Measurements from ENCODE around the gene CAP2.

Gene CAP2

GRCh38 chr6:17442196-17442595, 48.8 kb downstream of the CAP2 start:
- Histone ChIP-seq H3K18ac (ENCODE audit: low read length) (no peak overlapping the region), H3K79me1 (ENCODE audit: low read length) (no peaks in the 10 kb centered on the region), H3K4me3 (ENCODE audit: low read depth, low read length) (no peak overlapping the region), H2BK120ac (ENCODE audit: insufficient read depth, low read length, poor library complexity) (no peak overlapping the region), H3K79me2 (ENCODE audit: control insufficient read depth, insufficient read depth, low read length, poor library complexity) (no peaks in the 10 kb centered on the region), H3K27me3 (ENCODE audit: insufficient read depth, low read length) (no peaks in the 10 kb centered on the region), H4K8ac (ENCODE audit: low read depth, low read length) (no peak overlapping the region), H4K12ac (ENCODE audit: low read depth, low read length) (no peak overlapping the region), H3K9ac (ENCODE audit: low read length) (no peak overlapping the region), H3K23ac (ENCODE audit: low read length) (no peak overlapping the region), H3K27ac (ENCODE audit: low read depth, low read length) (no peak overlapping the region), H2BK5ac (ENCODE audit: low read depth, low read length, poor library complexity) (no peak overlapping the region), H3K4me1 (ENCODE audit: control insufficient read depth in 1 of 2, insufficient read depth in 2 of 2, low read length in 2 of 2) (no peaks in the 10 kb centered on the region), H4K91ac (ENCODE audit: low read depth, low read length) (no peak overlapping the region), H2AK5ac (ENCODE audit: low read length) (no peak overlapping the region), H3K9me3 (ENCODE audit: insufficient read depth, low read depth, low read length) (no peaks in the 10 kb centered on the region), H3K4ac (ENCODE audit: low read depth, low read length) (no peak overlapping the region), H2AFZ (ENCODE audit: insufficient read depth, low read length, poor library complexity) (no peak overlapping the region), H3K36me3 (ENCODE audit: control insufficient read depth in 1 of 2, insufficient read depth in 2 of 2, low read length in 2 of 2) (peaks cover 6 to 7% of the 10 kb centered on the region in 2 experiments), H3K4me2 (ENCODE audit: low read length) (no peak overlapping the region), H2BK12ac (ENCODE audit: low read length) (no peak overlapping the region), H3K14ac (ENCODE audit: low read length) (no peak overlapping the region)
- peak in 1 of 2 donors; percentile 2 for DNase-seq
- no CpG with 5 or more reads among the region's 4 CpGs for WGBS (ENCODE audit: extremely low coverage, insufficient coverage, insufficient read length)

GRCh38 chr6:17446713-17447112, 53.3 kb downstream of the CAP2 start:
- Histone ChIP-seq H2AFZ (ENCODE audit: insufficient read depth, low read length, poor library complexity) (no peak overlapping the region), H3K4ac (ENCODE audit: low read depth, low read length) (no peak overlapping the region), H3K9ac (ENCODE audit: low read length) (no peak overlapping the region), H3K9me3 (ENCODE audit: insufficient read depth, low read depth, low read length) (no peaks in the 10 kb centered on the region), H3K4me2 (ENCODE audit: low read length) (no peak overlapping the region), H4K12ac (ENCODE audit: low read depth, low read length) (no peak overlapping the region), H2BK5ac (ENCODE audit: low read depth, low read length, poor library complexity) (no peak overlapping the region), H3K23ac (ENCODE audit: low read length) (no peak overlapping the region), H4K8ac (ENCODE audit: low read depth, low read length) (no peak overlapping the region), H3K27me3 (ENCODE audit: insufficient read depth, low read length) (no peaks in the 10 kb centered on the region), H2BK12ac (ENCODE audit: low read length) (no peak overlapping the region), H2BK120ac (ENCODE audit: insufficient read depth, low read length, poor library complexity) (no peak overlapping the region), H2AK5ac (ENCODE audit: low read length) (no peak overlapping the region), H3K4me3 (ENCODE audit: low read depth, low read length) (no peak overlapping the region), H3K79me2 (ENCODE audit: control insufficient read depth, insufficient read depth, low read length, poor library complexity) (no peaks in the 10 kb centered on the region), H3K14ac (ENCODE audit: low read length) (no peak overlapping the region), H4K91ac (ENCODE audit: low read depth, low read length) (no peak overlapping the region), H3K4me1 (ENCODE audit: control insufficient read depth in 1 of 2, insufficient read depth in 2 of 2, low read length in 2 of 2) (no peaks in the 10 kb centered on the region), H3K36me3 (ENCODE audit: control insufficient read depth in 1 of 2, insufficient read depth in 2 of 2, low read length in 2 of 2) (peaks cover 7 to 8% of the 10 kb centered on the region in 2 experiments), H3K18ac (ENCODE audit: low read length) (no peak overlapping the region), H3K79me1 (ENCODE audit: low read length) (no peaks in the 10 kb centered on the region), H3K27ac (ENCODE audit: low read depth, low read length) (no peak overlapping the region)
- no peak for DNase-seq
- WGBS (ENCODE audit: extremely low coverage, insufficient coverage, insufficient read length) = no CpG with 5 or more reads among the region's 2 CpGs

- Histone ChIP-seq H3K14ac (ENCODE audit: low read length) (no peak overlapping the region), H3K4ac (ENCODE audit: low read depth, low read length) (no peak overlapping the region), H3K79me2 (ENCODE audit: control insufficient read depth, insufficient read depth, low read length, poor library complexity) (no peaks in the 10 kb centered on the region)
Measured at GRCh38 chr6:17448165-17448564, 54.8 kb downstream of the CAP2 start.

GRCh38 chr6:17450397-17450796, 57.0 kb downstream of the CAP2 start:
- no peak overlapping the region for H2AK5ac ChIP-seq (ENCODE audit: low read length)
- H3K79me2 ChIP-seq (ENCODE audit: control insufficient read depth, insufficient read depth, low read length, poor library complexity) = no peaks in the 10 kb centered on the region
- no peak overlapping the region for H3K9ac ChIP-seq (ENCODE audit: low read length)
- H2BK5ac ChIP-seq (ENCODE audit: low read depth, low read length, poor library complexity) = no peak overlapping the region
- no peak overlapping the region for H2BK120ac ChIP-seq (ENCODE audit: insufficient read depth, low read length, poor library complexity)
- no peak overlapping the region for H3K14ac ChIP-seq (ENCODE audit: low read length)
- no CpG with 5 or more reads among the region's 1 CpG for WGBS (ENCODE audit: extremely low coverage, insufficient coverage, insufficient read length)
- H3K27ac ChIP-seq (ENCODE audit: low read depth, low read length) = no peak overlapping the region
- H2AFZ ChIP-seq (ENCODE audit: insufficient read depth, low read length, poor library complexity) = no peak overlapping the region
- no peak overlapping the region for H3K4me3 ChIP-seq (ENCODE audit: low read depth, low read length)
- DNase-seq = no peak
- H2BK12ac ChIP-seq (ENCODE audit: low read length) = no peak overlapping the region
- H3K4me1 ChIP-seq (ENCODE audit: control insufficient read depth in 1 of 2, insufficient read depth in 2 of 2, low read length in 2 of 2) = peaks cover 5 to 9% of the 10 kb centered on the region in 2 experiments
- no peak overlapping the region for H3K18ac ChIP-seq (ENCODE audit: low read length)
- no peaks in the 10 kb centered on the region for H3K79me1 ChIP-seq (ENCODE audit: low read length)
- no peak overlapping the region for H4K91ac ChIP-seq (ENCODE audit: low read depth, low read length)
- no peak overlapping the region for H3K4me2 ChIP-seq (ENCODE audit: low read length)
- no peak overlapping the region for H4K12ac ChIP-seq (ENCODE audit: low read depth, low read length)
- no peaks in the 10 kb centered on the region for H3K9me3 ChIP-seq (ENCODE audit: insufficient read depth, low read depth, low read length)
- H3K4ac ChIP-seq (ENCODE audit: low read depth, low read length) = no peak overlapping the region
- H4K8ac ChIP-seq (ENCODE audit: low read depth, low read length) = no peak overlapping the region
- no peak overlapping the region for H3K23ac ChIP-seq (ENCODE audit: low read length)
- peaks cover 3% of the 10 kb centered on the region in 2 experiments for H3K36me3 ChIP-seq (ENCODE audit: control insufficient read depth in 1 of 2, insufficient read depth in 2 of 2, low read length in 2 of 2)
- H3K27me3 ChIP-seq (ENCODE audit: insufficient read depth, low read length) = no peaks in the 10 kb centered on the region

More at GRCh38 chr6:17448165-17448564, 54.8 kb downstream of the CAP2 start:
- H2BK5ac ChIP-seq (ENCODE audit: low read depth, low read length, poor library complexity) = no peak overlapping the region
- no peak overlapping the region for H3K27ac ChIP-seq (ENCODE audit: low read depth, low read length)
- H2BK120ac ChIP-seq (ENCODE audit: insufficient read depth, low read length, poor library complexity) = no peak overlapping the region
- no peaks in the 10 kb centered on the region for H3K9me3 ChIP-seq (ENCODE audit: insufficient read depth, low read depth, low read length)
- DNase-seq = peak in 1 of 2 donors; percentile 26
- no peak overlapping the region for H3K4me2 ChIP-seq (ENCODE audit: low read length)
- no peaks in the 10 kb centered on the region for H3K79me1 ChIP-seq (ENCODE audit: low read length)
- no peak overlapping the region for H2AFZ ChIP-seq (ENCODE audit: insufficient read depth, low read length, poor library complexity)
- no peak overlapping the region for H2BK12ac ChIP-seq (ENCODE audit: low read length)
- H2AK5ac ChIP-seq (ENCODE audit: low read length) = no peak overlapping the region
- H3K36me3 ChIP-seq (ENCODE audit: control insufficient read depth in 1 of 2, insufficient read depth in 2 of 2, low read length in 2 of 2) = peaks cover 3 to 5% of the 10 kb centered on the region in 2 experiments
- no peak overlapping the region for H3K9ac ChIP-seq (ENCODE audit: low read length)
- H4K91ac ChIP-seq (ENCODE audit: low read depth, low read length) = no peak overlapping the region
- H3K27me3 ChIP-seq (ENCODE audit: insufficient read depth, low read length) = no peaks in the 10 kb centered on the region
- WGBS (ENCODE audit: extremely low coverage, insufficient coverage, insufficient read length) = no CpG with 5 or more reads among the region's 1 CpG
- no peaks in the 10 kb centered on the region for H3K4me1 ChIP-seq (ENCODE audit: control insufficient read depth in 1 of 2, insufficient read depth in 2 of 2, low read length in 2 of 2)
- no peak overlapping the region for H3K4me3 ChIP-seq (ENCODE audit: low read depth, low read length)
- H3K18ac ChIP-seq (ENCODE audit: low read length) = no peak overlapping the region
- H4K8ac ChIP-seq (ENCODE audit: low read depth, low read length) = no peak overlapping the region
- no peak overlapping the region for H4K12ac ChIP-seq (ENCODE audit: low read depth, low read length)
- no peak overlapping the region for H3K23ac ChIP-seq (ENCODE audit: low read length)

Data from trophoblast cell (in vitro differentiated cells and primary cell).